Cardiac muscle cell (in vitro differentiated cells and primary cell): ENCODE data around the gene DNAJB6. TPM values are rescaled to one million over a fixed set of nuclear protein-coding genes. Genes with fewer than 3 reads are reported as not detected.
A peak's percentile ranks its signal among the peaks of the same experiment; 100 is the strongest.

Source experiments
- DNase-seq, 2 donors: peaks; one replicate each; pipeline versions ENCODE4 v3.0.0 to v3.0.0-alpha.2; 2010 to 2017; ENCODE audit warnings: low read depth in 1 of 2, low spot score in 1 of 2
- H3K27ac ChIP-seq: fragments of 200-600 bp; sonication (generic); 2 replicates; pipeline ENCODE4 v1.5.1; 2016
- H3K27me3 ChIP-seq: fragments of 200-600 bp; sonication (generic); 2 replicates; pipeline ENCODE4 v1.6.0; 2016; ENCODE audit warnings: control low read depth
- H3K36me3 ChIP-seq: fragments of 200-600 bp; sonication (generic); 2 replicates; pipeline ENCODE4 v1.5.1; 2016; ENCODE audit warnings: control low read depth
- H3K4me1 ChIP-seq: fragments of 200-600 bp; sonication (generic); 2 replicates; pipeline ENCODE4 v1.8.1; 2017; ENCODE audit warnings: low read depth, mild to moderate bottlenecking, mixed run types
- H3K4me3 ChIP-seq: fragments of 200-600 bp; sonication (generic); 2 replicates; pipeline ENCODE4 v1.5.1; 2016; ENCODE audit warnings: mild to moderate bottlenecking
- H3K9me3 ChIP-seq: fragments of 200-600 bp; sonication (generic); 2 replicates; pipeline ENCODE4 v1.5.1; 2017; ENCODE audit warnings: low read depth, mild to moderate bottlenecking, control low read depth
- polyA plus RNA-seq: library from polyadenylated mRNA; unstranded; fragments of >200 nt; fragmentation: Nextera tagmentation; extraction: Ambion mirVana; gene quantifications from 2 replicates; pipeline ENCODE4 v1.2.1, GENCODE V29; 2016
- total RNA-seq: library from RNA; depleted of rRNA; stranded (reverse); fragments of >200 nt; gene quantifications from 2 replicates; pipeline ENCODE4 v1.2.3, GENCODE V29; 2016
- TF ChIP-seq, protein P1 (sequence below): IDR thresholded peaks from 2 replicates; pipeline ENCODE4 v1.5.1; 2012; ENCODE audit warnings: low read depth, mild to moderate bottlenecking, low read length

DNAJB6 gene
- total and polyA plus RNA-seq, 2 experiments from 2014 or later, result 110 to 137 TPM

DNA sequence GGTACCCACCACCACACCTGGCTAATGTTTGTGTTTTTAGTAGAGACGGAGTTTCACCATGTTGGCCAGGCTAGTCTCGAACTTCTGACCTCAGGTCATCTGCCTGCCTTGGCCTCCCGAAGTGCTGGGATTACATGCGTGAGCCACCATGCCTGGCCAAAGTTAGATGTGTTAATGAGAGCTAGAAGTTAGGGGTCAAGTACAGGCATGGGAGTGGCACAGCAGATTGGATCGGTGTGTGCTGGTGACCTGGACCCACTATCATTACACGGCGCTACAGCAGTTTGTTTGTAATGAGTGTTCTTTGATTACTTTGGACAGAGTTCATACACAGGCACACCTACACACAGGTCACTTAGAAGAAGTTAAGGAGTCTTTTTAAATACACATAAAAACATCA, 36.7 kb downstream of the DNAJB6 start:
- no peak overlapping the region for H3K27ac ChIP-seq
- TF ChIP-seq, protein P1, sequence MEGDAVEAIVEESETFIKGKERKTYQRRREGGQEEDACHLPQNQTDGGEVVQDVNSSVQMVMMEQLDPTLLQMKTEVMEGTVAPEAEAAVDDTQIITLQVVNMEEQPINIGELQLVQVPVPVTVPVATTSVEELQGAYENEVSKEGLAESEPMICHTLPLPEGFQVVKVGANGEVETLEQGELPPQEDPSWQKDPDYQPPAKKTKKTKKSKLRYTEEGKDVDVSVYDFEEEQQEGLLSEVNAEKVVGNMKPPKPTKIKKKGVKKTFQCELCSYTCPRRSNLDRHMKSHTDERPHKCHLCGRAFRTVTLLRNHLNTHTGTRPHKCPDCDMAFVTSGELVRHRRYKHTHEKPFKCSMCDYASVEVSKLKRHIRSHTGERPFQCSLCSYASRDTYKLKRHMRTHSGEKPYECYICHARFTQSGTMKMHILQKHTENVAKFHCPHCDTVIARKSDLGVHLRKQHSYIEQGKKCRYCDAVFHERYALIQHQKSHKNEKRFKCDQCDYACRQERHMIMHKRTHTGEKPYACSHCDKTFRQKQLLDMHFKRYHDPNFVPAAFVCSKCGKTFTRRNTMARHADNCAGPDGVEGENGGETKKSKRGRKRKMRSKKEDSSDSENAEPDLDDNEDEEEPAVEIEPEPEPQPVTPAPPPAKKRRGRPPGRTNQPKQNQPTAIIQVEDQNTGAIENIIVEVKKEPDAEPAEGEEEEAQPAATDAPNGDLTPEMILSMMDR, result no peak
- DNase-seq, result no peak
- peaks cover 36% of the 10 kb centered on the region for H3K36me3 ChIP-seq
- H3K4me3 ChIP-seq, result no peak overlapping the region
- H3K4me1 ChIP-seq, result peaks cover under 1% of the 10 kb centered on the region
- H3K27me3 ChIP-seq, result no peaks in the 10 kb centered on the region
- no peaks in the 10 kb centered on the region for H3K9me3 ChIP-seq

DNA sequence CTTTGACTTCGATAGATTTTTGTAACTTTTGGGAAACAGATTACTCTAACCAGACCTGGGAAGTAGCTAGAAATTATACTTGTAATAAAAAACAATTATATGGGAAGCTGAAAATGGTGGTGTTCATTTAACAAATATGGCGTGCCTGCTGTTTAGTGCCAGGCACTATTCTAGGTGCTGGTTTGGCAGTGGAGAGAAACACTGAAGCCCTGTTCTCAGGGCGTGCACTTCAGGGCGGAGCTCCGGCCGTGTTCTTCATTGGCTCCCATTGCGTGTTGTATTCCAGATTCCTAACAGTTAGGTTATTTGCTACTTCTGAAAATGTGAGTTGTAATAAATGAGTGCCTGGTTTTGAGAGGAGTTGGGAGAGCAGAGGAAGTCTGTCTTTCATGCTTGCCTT, 38.6 kb downstream of the DNAJB6 start:
- H3K36me3 ChIP-seq, result peaks cover 24% of the 10 kb centered on the region
- H3K9me3 ChIP-seq, result no peaks in the 10 kb centered on the region
- H3K4me3 ChIP-seq, result no peak overlapping the region
- peaks cover 8% of the 10 kb centered on the region for H3K4me1 ChIP-seq
- DNase-seq, result no peak
- no peaks in the 10 kb centered on the region for H3K27me3 ChIP-seq
- H3K27ac ChIP-seq, result peak overlapping the region; percentile 35
- TF ChIP-seq, protein P1, result no peak

DNA sequence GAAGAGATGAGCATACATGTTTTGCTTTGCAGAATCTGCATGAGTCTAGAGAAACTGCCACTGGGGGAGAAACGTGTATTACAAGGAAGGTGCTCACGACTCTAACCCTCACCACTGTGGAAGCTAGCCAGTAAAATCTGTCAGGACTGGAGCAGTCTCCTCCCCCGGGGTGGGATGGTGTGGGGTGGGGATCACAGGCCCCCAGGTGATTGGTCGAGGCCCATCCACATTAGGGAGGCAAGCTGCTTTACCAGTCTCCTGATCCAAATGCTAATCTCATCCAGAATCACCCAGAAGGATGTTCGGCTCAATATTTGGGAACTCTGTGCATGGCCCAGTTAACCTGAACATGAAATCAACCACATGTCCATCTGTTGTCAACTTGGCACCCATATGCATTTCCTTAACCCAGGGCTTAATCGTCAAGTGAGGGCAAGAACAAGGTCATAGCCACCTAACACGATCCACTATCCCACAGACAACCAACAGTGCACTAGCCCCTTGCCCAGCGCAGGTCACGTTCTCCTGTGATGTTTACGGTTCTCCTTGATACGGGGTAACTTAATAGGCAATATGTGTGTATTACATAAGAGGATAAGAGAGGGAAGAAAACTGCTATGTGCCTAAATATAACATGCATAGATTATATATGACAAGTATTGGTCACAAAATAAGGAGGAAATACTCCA, 40.8 kb downstream of the DNAJB6 start:
- Histone ChIP-seq H3K9me3 (no peaks in the 10 kb centered on the region), H3K27ac (no peak overlapping the region), H3K36me3 (peaks cover 20% of the 10 kb centered on the region), H3K4me1 (peaks cover 8% of the 10 kb centered on the region), H3K27me3 (no peaks in the 10 kb centered on the region), H3K4me3 (no peak overlapping the region)
- TF ChIP-seq, protein P1, result no peak
- no peak for DNase-seq

DNA sequence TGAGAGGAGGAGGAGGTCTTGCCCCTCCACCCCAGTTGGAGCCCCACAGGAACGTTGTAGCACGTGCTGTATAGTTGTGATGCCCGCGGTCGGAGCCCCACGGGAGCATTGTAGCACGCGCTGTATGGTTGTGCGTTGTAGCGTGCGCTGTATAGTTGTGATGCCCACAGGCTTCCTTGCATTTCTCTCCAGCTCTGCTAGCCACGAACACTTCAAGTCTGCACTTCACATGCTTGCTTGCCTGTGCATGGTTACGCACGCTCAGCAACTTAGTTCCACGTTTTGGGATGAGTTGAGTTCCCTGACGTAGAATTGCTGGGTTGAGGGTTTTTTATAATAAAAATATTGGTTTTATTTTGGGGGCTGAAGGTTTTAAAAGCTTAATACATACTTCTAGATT, 41.6 kb downstream of the DNAJB6 start:
- H3K27ac ChIP-seq, result no peak overlapping the region
- H3K36me3 ChIP-seq, result peaks cover 24% of the 10 kb centered on the region
- no peak for DNase-seq
- H3K27me3 ChIP-seq, result no peaks in the 10 kb centered on the region
- TF ChIP-seq, protein P1, result no peak
- H3K4me3 ChIP-seq, result no peak overlapping the region
- peaks cover 8% of the 10 kb centered on the region for H3K4me1 ChIP-seq
- H3K9me3 ChIP-seq, result no peaks in the 10 kb centered on the region

DNA sequence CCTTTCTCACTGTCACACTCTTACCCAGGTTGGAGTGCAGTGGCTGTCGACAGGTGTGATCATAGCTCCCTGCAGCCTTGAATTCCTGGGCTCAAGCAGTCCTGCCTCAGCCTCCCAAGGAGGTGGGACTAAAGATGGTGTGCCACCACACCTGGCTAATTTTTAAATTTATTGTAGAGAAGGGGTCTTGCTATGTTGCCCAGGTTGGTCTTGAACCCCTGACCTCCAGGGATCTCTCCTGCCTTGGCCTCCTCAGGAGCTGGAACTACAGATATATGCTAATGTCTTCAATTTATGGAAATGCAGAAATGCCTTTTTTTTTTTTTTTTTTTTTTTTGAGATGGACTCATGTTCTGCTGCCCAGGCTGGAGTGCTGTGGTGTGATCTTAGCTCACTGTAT, 42.7 kb downstream of the DNAJB6 start:
- H3K4me3 ChIP-seq, result no peak overlapping the region
- H3K27me3 ChIP-seq, result no peaks in the 10 kb centered on the region
- H3K4me1 ChIP-seq, result peaks cover 8% of the 10 kb centered on the region
- DNase-seq, result no peak
- peaks cover 26% of the 10 kb centered on the region for H3K36me3 ChIP-seq
- no peak overlapping the region for H3K27ac ChIP-seq
- no peaks in the 10 kb centered on the region for H3K9me3 ChIP-seq
- TF ChIP-seq, protein P1, result no peak
